Activated CD8-positive, alpha-beta memory T cell treated with anti-CD3 and anti-CD28 coated beads for 24 hours (primary cell): ENCODE measurements around the gene KCNK4.
"Not testable (repeated sequence)": the region's sequence is repeated elsewhere in the genome, so short reads cannot be mapped to it uniquely, and the experiment has no call there.

Source experiments
- DNase-seq: peaks from one replicate; pipeline ENCODE4 v3.0.0-alpha.2; 2020

Gene KCNK4

DNA sequence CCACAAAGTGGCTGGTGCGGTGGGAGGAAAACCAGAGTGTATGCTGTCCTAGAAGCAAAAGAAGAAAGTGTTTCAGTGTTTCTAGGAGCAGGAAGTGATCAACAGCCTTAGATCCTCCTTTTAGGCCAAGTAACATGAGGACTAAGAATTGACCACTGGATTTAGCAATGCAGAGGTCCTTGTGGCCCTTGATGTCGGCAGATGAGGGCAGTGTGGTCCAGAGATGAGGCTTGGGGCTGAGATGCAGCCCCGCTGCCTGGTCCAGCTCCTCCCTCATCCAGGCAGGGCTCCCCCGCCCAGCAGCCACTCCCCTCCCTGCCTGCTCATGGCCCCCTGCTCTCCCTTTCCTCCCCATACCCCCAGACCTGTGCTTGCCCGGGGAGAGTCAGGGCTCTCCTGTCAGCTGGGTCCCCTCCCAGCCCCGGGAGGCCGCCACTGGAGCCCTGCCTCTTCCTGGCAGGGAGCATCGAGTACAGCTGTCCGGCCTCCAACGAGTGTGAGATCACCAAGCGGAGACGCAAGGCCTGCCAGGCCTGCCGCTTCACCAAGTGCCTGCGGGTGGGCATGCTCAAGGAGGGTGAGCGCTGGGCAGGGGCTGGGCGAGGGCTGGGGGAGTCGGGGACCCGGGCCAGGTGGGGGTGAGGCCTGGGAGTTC lies 22.5 kb downstream of the KCNK4 start:
- DNase-seq = no peak

DNA sequence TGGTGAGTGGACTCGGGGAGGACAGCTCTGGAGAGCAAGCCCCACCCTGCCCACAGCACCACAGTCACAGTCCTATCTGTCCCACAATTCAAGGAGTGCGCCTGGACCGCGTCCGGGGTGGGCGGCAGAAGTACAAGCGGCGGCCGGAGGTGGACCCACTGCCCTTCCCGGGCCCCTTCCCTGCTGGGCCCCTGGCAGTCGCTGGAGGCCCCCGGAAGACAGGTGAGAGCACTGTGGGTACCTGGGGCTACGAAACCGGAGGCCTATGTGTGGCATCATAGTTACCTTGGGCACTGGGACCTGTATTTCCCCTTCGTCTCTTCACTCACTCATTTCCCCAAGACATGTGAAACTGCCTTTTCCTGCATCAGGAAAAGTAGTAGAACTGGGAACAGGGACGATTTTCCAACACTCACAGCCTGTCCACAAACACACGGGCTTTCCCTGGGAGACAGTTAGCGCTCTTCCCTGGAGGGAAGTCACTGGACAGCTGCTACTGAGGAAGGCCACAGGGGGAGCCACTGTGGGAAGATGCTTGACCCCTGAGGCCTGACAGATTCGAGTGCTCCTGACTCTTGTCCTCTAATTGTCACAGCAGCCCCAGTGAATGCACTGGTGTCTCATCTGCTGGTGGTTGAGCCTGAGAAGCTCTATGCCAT lies 23.2 kb downstream of the KCNK4 start:
- no peak for DNase-seq

DNA sequence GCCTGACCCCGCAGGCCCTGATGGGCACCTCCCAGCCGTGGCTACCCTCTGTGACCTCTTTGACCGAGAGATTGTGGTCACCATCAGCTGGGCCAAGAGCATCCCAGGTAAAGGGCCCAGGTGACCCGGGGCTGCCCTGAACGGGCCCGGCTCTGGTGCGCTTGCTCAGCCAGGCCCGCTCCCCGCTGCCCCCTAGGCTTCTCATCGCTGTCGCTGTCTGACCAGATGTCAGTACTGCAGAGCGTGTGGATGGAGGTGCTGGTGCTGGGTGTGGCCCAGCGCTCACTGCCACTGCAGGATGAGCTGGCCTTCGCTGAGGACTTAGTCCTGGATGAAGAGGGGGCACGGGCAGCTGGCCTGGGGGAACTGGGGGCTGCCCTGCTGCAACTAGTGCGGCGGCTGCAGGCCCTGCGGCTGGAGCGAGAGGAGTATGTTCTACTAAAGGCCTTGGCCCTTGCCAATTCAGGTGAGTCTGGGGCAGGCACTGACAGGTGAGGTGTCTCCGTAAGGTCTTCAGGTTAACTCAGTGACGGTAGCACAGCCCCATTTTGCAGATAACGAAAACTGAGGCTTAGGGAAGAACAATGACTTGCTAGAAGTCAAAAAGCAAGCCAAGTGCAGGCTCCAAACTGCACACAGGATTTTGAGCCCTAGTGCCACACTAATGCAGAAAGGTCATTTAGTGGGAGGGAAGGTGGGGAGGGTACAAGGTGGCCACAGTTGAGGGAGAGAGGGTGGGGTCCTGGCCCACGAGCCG lies 23.9 kb downstream of the KCNK4 start:
- no peak for DNase-seq

DNA sequence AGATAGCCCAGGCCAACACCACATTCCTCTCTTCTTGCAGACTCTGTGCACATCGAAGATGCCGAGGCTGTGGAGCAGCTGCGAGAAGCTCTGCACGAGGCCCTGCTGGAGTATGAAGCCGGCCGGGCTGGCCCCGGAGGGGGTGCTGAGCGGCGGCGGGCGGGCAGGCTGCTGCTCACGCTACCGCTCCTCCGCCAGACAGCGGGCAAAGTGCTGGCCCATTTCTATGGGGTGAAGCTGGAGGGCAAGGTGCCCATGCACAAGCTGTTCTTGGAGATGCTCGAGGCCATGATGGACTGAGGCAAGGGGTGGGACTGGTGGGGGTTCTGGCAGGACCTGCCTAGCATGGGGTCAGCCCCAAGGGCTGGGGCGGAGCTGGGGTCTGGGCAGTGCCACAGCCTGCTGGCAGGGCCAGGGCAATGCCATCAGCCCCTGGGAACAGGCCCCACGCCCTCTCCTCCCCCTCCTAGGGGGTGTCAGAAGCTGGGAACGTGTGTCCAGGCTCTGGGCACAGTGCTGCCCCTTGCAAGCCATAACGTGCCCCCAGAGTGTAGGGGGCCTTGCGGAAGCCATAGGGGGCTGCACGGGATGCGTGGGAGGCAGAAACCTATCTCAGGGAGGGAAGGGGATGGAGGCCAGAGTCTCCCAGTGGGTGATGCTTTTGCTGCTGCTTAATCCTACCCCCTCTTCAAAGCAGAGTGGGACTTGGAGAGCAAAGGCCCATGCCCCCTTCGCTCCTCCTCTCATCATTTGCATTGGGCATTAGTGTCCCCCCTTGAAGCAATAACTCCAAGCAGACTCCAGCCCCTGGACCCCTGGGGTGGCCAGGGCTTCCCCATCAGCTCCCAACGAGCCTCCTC lies 24.8 kb downstream of the KCNK4 start:
- DNase-seq = not testable (repeated sequence)

DNA sequence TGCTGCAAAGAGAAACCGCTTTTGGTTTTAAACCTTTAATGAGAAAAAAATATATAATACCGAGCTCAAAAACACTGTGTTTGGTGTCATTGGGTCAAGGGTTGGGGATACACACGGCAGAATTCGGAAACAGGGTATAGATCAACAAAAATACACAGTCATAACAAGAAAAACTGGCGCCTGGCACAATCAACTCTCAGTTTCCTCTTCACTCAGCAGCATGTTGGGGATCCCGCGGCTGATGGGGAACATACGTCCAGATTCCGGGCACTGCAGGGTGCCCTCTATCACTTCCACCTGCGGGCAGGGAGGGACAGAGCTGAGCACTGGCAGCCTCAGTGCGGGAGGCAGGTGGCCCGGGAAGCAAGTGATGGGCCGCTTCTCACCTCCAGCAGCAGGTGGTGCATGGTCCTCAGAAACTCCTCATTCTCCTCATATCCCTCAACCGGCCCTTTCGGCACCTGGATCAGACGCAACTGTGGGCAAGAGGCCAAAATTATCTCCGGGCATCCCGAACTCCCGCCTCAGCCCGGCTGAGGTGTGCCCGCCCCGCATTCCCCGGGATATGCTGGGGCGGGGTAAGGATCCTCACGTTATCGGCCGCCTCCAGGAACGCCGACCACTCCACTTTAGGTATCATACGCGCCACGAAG lies 25.7 kb downstream of the KCNK4 start:
- no peak for DNase-seq

DNA sequence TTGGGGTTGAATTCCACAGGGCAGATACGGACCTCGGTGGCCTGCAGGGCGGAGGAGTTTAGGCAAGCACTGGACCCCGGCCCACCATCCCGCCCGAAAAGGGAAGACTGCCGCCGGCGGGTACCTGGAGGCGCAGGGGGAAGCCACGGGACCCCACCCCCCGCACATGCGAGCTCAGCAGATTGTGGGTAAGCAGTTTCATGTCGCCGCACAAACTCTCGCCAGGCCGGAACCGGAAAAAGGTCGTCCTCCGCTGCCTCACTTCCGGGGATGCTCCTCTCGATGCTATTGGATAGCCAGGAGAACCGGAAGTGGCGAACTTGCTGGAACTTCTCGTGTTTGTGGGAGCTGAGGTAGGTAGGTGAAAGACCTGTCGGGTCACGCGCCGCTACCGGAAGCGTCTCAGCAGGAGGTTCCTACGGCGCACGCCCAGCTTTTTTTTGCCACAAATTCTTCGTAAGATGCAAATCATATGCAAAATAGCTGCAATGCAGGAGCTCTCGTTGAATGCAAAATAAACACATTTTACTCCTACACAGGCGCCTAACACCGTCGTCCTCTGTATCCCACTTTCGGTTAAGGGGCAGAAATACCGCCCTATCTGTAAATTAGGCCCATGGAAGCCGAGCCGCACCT lies 26.3 kb downstream of the KCNK4 start, which contains the start of gene TRMT112:
Gene TRMT112 (minus strand): TSS at position 235 of the 636 bp plus-strand sequence. CDS start 33 bp downstream, at position 202.
- peak; percentile 94 for DNase-seq

DNA sequence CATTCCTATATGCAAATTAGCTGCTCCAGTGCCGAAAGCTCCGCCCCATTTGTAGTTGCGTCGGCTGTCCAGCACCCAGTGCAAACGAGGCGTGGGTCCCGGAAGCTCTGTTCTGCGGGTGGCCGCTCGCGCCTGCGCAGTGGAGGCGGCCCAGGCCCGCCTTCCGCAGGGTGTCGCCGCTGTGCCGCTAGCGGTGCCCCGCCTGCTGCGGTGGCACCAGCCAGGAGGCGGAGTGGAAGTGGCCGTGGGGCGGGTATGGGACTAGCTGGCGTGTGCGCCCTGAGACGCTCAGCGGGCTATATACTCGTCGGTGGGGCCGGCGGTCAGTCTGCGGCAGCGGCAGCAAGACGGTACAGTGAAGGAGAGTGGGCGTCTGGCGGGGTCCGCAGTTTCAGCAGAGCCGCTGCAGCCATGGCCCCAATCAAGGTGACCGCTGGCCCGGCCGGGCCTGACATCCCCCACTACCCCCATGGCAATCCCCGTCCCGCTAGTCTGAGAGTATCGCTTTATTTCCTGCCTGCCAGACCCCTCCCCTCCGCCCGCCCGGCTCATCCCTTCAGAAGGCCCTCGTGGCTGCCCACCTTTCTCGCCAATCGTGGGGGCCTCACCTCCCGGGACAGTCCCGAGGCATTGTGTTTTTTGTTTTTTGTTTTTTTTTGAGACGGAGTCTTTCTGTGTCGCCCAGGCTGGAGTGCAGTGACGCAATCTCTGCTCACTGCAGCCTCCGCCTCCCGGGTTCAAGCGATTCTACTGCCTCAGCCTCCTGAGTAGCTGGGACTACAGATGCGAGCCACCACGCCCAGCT lies 27.1 kb downstream of the KCNK4 start, which contains the start of gene PRDX5:
Gene PRDX5 (plus strand): TSS at position 161 of the 805 bp plus-strand sequence. CDS start 95 bp downstream, at position 256.
- DNase-seq = peak; percentile 95

DNA sequence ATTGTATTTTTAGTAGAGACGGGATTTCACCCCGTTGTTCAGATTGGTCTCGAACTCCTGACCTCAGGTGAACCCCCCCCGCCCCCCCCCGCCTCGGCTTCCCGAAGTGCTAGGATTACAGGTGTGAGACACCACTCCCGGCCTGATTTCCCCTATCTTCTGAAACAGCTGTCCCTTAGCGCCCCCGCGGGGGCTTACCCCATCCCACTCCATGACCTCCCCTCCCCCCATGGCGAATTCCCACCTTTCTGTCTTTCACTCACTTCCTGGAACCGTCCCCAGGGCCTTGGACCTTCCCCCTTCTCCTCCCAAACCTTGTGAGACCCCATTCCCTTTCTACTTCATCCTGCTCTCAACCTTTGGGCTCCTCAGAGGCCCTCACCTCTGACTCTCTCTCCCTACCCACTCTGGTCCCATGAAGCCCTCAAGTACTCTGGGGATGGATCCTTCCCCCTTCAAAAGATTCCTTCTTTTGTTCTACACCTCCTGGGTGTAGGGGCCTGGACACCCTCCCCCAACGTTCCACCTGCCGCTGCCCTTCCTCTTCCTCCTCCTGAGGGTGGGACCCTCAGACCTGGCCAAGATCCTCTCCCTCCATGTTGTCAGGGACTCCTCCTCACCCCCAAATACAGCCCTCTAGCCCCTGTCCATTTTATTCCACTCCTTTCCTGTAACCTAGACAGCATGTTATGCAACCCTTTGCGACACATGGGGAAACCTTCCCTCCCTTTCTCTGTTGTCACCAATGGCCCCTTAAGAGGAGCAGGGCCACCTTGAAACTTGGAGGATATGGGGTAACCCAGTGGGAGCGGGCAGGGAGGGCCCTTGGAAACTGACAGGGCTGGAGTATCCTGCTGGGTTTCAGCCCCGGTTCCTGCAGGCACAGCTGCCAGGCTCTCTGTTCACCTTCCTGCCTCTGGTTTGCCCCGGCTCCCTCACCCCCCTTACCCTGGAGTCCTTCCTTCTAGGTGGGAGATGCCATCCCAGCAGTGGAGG lies 28.0 kb downstream of the KCNK4 start:
- DNase-seq = no peak

DNA sequence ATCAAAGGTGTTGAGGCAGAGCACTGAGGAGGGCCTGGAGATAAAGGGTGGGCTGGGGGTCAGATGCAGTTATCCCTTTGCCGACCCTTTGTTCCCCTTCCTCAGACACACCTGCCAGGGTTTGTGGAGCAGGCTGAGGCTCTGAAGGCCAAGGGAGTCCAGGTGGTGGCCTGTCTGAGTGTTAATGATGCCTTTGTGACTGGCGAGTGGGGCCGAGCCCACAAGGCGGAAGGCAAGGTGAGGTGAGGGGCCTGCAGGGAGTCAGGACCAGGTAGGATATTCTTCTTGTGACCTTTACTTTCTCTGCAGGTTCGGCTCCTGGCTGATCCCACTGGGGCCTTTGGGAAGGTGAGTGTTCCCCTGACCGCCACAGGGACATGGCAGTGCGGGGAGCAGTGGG lies 29.5 kb downstream of the KCNK4 start:
- no peak for DNase-seq

DNA sequence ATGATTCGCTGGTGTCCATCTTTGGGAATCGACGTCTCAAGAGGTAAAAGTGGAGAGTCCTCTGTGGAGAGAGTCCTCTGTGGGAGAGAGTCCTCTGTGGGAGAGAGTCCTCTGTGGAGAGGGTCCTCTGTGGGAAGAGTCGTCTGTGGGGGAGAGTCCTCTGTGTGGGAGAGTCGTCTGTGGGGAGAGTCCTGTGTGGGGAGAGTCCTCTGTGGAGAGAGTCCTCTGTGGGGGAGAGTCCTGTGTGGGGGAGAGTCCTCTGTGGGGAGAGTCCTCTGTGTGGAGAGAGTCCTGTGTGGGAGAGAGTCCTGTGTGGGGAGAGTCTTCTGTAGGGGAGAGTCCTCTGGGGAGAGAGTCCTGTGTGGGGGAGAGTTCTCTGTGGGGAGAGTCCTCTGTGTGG lies 29.9 kb downstream of the KCNK4 start:
- no peak for DNase-seq

DNA sequence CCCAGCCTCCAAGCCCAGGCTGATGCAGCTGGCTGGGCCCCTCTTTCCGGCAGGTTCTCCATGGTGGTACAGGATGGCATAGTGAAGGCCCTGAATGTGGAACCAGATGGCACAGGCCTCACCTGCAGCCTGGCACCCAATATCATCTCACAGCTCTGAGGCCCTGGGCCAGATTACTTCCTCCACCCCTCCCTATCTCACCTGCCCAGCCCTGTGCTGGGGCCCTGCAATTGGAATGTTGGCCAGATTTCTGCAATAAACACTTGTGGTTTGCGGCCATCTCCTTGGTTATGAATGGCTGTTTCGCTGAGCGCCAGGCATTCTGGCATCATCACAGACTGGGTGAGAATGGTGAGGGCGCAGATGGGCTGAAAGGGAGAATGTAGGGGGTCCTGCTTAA lies 30.4 kb downstream of the KCNK4 start:
- DNase-seq = no peak

DNA sequence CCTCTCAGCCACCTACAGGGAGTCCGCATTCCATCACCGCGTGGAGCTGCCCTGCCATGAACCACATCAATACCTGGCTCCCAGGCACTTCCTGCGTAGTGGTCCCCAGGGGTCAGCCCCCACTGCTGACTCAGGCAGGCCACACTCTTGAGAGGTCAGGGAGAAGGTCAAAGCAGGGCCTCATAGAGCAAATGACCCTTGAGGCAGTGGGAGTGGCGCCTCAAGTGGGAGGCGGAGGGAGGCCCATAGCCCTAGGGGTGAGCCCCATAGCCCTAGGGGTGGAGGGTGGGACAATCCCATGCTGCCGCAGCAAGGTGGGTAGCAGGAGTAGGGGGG lies 31.8 kb downstream of the KCNK4 start:
- DNase-seq = no peak

DNA sequence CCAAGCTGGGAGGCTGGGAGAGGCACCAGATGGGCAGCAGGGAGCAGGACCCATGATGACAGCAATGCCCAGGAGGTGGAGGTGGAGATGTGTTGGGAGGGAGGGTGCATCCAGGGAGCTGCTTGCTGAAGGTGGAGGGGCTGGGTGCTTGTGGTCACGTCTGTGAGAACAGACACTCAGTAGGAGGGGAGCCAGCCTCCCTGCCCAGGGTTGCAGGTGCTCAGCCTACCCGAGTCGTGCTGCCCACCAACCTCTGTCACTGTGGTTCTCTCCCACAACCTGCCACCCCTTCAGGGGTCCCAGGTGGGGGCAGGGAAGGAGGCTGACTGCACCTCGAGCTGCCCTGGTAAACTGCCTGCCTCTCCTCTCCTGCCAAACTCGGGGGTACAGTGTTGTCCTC lies 32.3 kb downstream of the KCNK4 start:
- no peak for DNase-seq

DNA sequence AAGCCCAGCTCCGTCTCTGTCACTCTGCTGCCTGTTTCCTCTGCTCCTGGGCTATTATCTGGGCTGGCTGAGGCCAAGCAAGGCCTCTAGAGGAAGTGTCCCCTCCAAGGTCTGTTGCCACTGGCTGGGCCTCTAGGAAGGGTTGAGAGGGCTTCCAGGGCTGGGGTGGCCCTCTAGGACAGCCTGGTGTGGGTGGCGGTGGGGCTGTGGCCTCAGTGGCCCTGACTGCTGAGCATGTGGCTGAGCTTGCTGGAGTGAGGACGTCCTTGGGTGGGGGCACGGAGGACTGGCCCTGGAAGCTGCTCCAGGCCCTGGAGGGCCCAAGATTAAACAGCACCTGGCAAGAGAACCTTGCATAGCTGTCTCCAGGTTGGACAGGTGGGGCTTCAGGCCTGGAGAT lies 32.9 kb downstream of the KCNK4 start:
- DNase-seq = not testable (repeated sequence)

DNA sequence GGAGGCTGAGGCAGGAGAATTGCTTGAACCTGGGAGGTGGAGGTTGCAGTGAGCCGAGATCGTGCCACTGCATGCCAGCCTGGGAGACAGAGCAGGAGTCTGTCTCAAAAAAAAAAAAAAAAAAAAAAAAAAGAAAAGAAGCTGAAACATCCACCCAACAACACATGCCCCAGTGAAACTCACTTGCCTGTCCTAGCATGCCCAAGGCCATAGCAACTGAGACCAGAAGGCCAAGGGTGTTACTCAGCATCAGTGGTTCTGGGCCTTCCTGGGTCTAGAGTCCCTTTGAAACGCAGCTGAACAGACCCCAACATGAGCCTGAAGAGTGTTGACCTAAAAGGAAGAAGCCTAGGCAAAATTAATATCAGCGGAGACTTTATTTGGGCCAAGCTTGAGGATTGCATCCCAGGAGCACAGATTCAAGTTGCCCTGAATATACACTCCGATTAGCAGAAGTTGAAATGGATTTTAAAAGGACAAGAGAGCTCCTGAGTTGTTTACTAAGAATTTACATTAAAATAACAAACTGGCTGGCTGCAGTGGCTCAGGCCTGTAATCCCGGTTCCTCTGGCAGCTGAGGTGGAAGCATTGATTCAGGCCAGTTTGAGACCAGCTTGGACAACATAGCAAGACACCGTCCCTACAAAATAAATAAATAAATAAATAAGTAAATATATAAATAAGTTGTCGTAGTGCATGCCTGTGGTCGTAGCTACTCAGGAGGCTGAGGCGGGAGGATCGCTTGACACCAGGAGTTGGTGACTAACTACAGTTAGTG lies 33.8 kb downstream of the KCNK4 start:
- no peak for DNase-seq

DNA sequence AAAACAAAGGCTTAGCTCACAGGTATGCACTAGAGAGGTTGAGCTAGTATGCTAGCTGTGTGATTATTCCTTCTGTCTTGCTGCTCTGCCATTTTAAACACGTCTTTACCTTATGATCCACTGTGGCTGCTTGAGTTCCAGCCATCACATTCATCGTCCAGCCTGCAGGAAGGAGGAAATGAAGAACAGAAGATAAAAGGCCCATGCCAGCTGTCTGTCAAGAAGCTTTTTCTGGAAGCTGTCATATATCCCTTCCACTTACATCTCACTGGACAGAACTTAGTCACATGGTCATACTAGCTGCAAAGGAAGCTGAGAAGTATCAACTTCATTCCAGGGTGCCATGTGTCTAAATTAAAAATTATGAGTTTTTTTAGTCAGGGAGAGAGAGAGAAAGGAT lies 36.3 kb downstream of the KCNK4 start:
- DNase-seq = no peak

DNA sequence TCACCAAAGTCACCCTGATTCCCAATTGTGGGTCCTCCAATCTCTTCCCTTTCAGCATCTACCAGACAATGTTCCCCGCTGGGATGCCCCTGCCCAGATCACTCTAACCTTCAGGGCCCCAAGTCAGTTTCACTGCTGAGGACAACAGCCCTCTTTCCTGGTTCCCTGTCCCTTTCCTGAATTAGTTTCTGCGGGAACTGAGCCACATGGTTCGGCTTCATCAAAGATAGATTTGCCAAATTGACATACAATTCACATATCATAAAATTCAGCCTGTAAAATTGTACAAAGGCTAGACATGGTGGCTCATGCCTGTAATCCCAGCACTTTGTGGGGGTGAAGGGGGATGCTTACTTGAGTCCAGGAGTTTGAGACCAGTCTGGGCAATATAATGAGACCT lies 36.9 kb downstream of the KCNK4 start:
- DNase-seq = no peak

DNA sequence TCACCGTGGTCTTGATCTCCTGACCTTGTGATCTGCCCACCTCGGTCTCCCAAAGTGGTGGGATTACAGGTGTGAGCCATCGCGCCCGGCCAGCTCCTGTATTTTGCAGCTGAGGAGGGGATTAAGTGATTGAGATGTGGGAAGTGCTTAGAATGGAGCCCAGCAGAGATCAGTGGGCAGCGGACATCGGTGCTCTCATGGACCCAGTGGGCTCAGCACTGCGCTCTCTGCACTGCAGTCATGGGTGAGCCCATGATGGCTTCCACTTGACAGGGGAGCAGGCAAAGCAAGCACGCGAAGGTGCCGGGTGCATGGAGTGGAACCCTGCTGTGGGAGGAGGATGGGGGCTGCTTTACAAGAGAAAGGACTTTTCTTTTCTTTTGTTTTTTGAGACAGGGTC lies 39.8 kb downstream of the KCNK4 start:
- DNase-seq = no peak
